Glomerular visceral epithelial cell (primary cell): ENCODE measurements around the gene CPNE9.
"Not testable (repeated sequence)": the region's sequence is repeated elsewhere in the genome, so short reads cannot be mapped to it uniquely, and the experiment has no call there.

ENCODE experiments used
- DNase-seq: peaks from one replicate; pipeline ENCODE4 v3.0.0-alpha.2; 2016; ENCODE audit errors: extremely low spot score

Gene CPNE9

DNA sequence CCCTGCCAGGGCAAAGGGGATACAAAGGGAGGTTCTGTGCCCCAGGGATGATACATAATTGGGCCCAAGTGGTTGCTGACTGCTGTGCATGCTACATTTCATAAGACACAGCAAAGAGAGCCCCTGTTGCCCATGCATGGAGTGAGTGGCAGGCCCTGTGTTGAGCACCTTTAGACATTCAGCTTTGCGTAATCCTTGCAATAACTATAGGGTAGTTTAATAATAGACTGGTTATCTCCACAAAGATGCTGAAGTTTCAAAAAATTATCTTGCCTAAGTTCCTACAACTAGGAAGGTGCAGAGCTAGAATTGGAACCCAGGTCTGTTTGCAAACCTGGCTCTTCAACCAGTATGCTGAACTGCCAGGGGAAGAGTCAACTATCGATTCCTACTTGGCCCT lies 44.4 kb downstream of the CPNE9 start:
- no peak for DNase-seq

DNA sequence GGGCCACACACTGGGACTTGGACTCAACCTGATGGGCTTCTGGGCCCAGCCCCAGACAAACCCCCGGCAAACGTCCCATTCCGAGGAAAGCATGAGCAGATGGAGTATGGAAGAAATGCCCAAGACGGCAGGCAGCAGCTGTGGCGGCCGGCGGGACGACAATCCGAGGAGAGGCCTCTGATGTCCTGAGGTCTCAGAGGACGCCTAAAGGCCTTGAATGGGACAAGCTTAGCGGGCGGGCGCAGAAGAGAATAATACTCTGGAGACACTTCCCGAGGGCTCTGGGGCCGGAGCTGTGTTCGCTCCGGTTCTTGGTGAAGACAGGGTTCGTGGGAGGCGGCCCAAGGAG lies 45.6 kb downstream of the CPNE9 start:
- no peak for DNase-seq

DNA sequence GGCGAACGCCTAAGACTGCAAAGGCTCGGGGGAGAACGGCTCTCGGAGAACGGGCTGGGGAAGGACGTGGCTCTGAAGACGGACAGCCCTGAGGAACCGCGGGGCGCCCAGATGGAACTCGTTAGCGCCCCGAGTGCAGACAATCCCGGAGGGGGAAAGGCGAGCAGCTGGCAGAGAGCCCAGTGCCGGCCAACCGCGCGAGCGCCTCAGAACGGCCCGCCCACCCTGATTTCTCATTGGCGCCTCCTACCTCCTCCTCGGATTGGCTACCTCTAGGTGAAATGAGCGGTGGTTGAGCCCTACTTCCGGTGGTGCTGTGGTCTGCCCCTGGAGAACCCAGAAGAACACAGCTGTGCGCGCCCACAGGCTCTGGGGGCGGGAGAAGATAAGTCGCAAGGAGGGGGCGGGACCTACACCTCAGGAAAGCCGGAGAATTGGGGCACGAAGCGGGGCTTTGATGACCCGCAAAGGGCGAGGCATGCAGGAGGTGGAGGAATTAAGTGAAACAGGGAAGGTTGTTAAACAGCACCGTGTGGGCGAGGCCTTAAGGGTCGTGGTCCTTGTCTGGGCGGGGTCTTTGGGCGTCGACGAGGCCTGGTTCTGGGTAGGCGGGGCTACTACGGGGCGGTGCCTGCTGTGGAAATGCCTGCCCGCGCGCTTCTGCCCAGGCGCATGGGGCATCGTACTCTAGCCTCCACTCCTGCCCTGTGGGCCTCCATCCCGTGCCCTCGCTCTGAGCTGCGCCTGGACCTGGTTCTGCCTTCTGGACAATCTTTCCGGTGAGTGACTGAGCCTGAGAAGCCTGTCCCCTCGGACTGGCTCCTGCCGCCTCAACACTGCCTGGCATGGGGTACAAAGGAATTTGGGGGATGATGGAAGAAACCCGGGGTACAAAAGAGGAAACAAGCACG lies 46.3 kb downstream of the CPNE9 start, which contains the start of gene OGG1:
Gene OGG1, plus strand, starts transcription at position 308 of the 911 bp plus-strand sequence. Its CDS starts 335 bp downstream, at position 643.
- DNase-seq, result peak; percentile 98

DNA sequence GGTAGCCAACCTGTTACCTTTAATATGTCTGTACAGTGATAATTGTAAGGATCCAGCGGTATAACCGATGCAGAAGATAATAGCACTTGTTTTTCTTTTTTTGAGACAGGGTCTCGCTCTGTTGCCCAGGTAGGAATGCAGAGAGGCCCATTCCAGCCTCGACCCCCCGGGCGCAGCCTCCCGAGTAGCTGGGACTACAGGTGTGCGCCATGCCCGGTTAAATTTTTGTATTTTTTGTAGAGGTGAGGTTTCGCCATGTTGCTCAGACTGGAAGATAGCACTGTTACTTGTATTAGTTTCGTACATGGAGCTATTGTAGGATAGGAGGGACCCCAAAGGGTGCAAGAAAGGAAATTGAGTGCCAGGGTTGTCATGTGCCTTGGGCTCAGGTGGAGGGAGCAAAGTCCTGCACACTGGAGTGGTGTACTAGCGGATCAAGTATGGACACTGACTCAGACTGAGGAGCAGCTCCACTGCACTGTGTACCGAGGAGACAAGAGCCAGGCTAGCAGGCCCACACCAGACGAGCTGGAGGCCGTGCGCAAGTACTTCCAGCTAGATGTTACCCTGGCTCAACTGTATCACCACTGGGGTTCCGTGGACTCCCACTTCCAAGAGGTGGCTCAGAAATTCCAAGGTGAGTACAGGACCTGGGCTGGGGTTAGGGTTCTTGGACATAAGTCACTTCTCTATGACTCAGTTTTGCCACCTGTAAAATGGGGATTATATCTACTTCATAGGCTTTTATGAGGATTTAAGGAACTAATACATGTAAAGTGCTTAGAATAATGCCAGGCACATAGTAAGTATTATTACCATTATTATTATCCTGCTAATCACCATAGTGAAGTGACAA lies 47.2 kb downstream of the CPNE9 start:
- DNase-seq, result peak; percentile 31

DNA sequence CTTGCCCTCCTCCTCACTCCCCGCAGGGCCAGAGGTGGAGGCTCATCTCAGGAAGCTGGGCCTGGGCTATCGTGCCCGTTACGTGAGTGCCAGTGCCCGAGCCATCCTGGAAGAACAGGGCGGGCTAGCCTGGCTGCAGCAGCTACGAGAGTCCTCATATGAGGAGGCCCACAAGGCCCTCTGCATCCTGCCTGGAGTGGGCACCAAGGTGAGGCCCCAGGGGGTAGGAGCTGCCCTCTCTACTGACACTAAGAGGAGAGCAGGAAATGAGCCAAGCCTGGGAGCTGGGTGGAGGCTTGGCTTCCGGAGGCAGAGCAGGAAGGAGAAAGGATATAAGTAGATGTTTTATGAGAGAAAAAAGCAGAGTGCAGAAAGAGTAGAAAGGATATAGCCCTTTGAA lies 51.0 kb downstream of the CPNE9 start:
- no peak for DNase-seq

DNA sequence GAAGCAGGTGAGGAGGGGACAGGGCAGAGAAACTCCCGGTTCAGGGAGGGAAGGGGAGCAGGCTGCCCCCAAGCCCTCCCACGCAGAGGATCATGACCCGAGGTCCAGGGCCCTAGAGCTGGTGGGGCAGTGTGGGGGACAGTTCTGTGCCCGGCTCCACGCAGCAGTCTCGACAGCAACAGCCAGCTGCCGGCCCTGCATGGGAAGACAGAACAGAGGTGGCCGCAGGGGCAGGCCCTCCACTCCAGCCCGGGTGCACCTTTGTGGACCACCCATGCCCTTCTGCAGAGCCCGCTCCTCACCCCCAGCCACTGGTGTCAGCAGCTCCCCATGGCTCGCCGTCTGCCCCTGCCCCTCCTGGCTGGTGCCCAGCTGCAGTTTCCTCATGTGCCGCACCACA lies 53.8 kb downstream of the CPNE9 start:
- DNase-seq, result no peak

DNA sequence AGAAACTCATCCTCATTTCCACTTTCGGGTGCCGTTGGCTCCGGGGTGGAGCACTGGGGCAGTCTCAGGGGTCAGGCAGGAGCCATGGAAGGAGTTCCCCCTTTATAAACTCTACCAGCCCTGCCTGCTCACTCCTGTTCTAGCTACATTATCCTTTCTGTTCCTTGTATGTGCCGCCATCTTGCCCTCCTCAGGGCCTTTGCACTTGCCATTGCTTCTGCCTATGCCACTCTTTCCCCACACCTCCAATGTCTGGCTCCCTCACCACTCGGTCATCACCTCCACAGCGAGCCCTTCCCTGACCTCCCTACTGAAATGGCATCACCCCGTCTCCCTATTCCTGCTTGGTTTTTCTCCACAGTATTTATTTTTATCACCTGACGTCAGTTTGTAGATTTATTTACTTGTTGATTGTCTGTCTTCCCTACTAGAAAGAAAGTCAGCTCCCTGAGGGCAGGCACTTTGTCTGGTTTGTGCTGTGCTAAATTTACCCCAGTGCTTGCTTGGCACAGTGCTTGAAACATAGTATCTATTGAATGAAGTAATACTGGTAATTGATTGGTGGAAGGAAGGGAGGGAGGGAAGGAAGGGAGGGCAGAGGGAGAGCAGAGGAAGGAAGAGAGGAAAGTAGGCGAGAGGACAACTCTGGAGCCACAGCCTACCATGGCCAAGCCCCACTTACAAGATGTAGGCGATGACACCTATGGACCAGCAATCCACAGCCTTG lies 57.3 kb downstream of the CPNE9 start:
- no peak for DNase-seq

DNA sequence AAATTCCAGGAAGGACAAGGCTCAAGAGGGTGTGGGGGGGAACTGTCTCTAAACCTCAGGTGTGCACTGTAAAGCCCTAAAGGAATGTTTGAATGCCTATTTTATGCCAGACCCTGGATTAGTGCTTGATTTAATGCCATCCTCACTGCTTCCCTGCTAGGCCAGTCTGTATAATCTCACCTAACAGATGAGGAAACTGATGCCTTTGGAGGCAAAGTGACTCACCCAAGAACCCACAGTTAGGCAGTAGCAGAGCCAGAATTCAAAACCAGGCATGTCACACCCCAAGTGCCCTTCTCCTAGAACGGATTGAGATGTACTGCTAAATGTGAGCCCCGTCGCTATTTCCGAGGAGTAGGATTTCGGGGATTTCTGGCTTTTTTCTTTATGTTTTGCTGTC lies 58.3 kb downstream of the CPNE9 start:
- no peak for DNase-seq

DNA sequence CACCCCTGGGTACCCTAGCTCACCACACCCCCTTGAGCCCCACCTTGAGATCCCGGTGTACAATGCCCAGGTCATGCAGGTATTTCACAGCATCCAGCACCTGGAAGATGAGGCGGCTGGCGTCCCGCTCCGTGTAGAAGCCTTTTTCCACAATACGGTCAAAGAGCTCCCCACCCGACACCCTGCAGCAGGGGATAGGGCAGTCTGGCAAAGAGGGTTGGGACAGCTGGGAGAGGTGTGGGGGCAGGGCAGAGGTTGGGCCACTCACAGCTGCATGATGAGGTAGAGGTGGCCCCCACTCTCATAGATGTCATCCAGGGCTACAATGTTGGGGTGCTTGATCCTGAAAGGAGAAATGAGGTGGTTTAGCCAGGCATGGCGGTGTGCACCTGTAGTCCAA lies 59.2 kb downstream of the CPNE9 start:
- no peak for DNase-seq

DNA sequence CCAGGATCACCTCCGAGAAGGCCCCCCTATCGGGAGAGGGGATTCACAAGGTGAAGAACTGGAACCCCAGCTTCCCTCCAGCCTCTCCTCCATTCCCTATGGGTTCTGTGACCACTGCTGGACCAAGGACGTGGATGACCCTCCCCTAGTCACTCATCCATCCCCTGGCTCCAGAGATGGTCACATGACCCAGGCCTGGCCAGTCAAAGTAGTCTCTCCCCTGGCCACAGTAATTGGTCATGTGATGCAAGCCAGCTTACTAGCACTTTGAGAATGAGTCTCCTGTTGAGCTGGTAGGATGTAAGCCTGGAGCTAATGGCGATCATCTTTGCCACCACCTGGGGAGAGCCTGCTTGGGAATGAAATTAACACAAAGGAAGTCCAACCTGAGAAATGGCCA lies 62.2 kb downstream of the CPNE9 start:
- DNase-seq, result no peak

DNA sequence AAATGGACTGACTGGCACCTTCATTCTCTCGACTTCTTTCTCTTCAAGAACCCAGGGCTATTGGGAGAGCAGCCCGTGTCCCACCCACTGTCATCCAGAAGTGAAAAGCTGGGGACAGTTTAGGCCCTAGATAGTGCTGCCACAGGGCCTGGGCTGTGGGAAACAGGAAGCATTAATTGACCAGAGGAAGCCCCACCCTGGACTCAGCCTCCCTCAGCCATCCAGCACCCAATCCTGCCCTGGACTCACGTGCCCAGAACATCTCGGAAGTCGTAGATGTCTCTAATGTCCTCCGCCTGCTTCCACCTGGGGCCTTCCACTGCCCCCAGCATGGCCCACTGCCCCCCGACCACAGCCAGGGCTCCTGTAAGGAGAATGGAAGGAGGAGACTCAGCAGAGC lies 63.8 kb downstream of the CPNE9 start:
- no peak for DNase-seq

DNA sequence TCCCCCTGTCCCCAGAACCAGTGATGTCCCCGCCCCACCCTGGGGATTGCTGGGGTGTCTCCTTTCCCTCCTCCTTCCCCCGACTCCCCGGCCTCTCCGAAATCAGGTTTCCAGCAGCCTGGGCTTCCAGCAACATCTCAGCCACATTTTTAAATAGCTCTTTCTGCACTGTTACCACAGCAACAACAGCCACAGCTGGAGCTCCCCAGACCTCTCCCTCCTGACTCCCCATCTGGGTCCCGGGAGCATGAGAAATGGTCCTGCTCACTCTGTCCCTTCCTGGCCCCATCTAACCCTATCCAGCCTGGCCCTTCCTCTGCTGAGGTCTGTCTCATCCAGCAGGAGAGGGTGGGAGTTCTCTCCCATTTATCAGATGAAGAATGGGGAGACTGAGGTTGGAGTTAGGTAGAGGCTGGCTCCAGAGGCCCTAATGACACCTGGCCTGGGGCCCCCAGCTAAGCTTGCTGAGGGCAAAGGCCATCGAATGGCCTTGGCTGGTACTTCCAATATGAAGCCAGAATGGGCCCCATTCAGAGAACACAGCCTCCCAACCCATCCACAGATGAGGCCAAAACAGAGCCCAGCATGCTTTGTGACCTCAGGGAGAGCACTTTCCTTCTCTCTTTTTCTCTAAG lies 64.6 kb downstream of the CPNE9 start:
- DNase-seq, result no peak

DNA sequence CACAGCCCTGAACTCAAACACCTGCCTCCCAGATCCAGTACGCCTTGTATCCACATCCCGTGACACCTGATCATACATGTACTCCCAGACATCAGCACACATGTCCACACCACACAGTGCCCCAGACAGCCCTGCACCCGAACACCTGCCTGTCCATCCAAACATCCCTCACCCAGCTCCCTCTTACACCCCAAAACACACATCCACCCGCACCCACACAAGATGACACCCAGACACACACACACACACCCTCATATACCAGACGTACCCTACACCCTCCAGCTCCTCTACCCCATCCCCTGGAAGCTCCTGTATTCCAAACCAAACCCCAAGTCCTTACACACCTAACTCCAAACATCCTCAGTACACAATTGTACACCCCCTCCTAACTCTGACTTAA lies 65.4 kb downstream of the CPNE9 start:
- no peak for DNase-seq

DNA sequence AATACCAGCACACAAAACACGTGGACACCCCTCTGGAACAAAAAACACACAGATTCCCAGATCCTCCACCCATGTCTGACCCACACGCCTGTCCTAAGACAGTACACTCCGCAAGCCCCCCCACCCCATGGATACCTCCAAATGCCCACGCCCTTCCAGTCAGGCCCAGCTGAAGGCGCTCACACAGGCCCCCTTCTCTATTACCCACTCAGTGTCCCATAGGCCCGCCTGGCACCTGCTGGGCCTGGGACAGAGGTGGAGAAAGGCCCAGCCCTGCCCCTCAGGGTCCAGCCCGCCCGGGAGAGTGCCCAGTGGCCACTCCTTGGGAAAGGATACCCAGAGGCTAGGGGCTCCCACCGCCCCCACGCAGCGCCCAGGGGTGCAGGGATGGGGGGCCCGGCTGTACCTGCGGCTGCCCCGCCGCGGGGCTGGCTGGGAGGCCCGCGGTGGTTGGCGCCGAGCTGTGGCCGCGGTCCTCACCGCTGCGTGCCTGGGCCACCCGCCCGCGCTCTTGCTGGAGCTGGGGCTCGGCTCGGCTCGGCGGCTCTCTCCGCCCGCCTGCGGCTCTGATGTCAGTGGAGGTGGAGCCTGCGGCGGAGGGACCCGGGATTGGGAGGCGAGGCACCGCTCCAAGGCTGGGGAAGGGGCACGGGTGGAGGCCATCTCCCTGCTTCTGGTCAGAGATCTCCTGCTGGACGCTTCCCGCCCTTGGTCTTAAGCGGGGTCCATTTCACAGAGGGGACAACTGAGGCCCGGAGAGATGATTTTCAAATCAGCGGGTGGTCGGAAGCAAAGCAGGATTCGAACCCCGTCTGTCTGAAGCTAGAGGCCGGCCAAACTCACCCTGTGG lies 66.0 kb downstream of the CPNE9 start, which contains the start of gene CAMK1:
Gene CAMK1, minus strand, starts transcription at position 522 of the 850 bp plus-strand sequence. CDS start 2,198 bp downstream, outside the sequence.
- DNase-seq, result peak; percentile 69

DNA sequence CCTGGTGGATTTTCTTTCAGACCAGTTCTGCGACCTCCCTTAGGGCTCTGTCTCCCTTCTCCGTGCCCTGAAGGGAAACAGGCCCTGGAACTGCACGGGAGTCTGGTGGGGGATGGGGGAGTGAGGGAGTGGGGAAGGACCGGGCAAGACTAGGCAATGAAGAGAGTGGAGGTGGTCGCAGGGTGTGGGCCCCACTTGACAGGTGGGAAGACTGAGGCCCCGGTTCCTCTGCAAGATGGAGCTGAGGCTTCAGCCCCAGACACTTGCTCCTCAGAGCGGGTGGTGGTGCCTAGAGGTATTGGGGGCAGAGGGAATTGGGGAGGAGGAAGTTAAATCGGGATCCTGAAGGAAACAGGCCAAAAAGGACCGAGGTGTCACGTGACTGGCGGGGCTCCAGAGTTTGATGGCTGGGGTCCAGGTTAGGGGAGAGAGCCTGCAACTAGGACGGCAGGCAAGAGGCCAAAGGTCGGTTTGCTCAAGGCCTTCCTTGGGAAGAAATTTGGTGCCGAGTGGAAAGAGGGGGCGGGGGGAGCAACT lies 66.7 kb downstream of the CPNE9 start:
- no peak for DNase-seq

DNA sequence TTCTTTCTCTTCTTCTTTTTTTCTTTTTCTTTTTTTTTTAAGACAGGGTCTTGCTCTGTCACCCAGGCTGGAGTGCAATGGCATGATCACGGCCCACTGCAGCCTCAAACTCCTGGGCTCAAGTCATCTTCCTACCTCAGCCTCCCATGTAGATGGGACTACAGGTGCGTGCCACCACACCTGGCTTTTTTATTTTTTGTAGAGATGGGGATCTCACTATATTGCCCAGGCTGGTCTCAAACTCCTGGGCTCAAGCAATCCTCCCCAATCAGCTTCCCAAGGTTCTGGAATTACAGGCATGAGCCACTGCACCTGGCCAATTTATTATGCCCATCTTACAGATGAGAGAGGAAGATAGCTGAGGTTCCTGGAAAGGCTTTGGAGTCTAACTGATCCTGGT lies 67.4 kb downstream of the CPNE9 start:
- DNase-seq, result not testable (repeated sequence)

DNA sequence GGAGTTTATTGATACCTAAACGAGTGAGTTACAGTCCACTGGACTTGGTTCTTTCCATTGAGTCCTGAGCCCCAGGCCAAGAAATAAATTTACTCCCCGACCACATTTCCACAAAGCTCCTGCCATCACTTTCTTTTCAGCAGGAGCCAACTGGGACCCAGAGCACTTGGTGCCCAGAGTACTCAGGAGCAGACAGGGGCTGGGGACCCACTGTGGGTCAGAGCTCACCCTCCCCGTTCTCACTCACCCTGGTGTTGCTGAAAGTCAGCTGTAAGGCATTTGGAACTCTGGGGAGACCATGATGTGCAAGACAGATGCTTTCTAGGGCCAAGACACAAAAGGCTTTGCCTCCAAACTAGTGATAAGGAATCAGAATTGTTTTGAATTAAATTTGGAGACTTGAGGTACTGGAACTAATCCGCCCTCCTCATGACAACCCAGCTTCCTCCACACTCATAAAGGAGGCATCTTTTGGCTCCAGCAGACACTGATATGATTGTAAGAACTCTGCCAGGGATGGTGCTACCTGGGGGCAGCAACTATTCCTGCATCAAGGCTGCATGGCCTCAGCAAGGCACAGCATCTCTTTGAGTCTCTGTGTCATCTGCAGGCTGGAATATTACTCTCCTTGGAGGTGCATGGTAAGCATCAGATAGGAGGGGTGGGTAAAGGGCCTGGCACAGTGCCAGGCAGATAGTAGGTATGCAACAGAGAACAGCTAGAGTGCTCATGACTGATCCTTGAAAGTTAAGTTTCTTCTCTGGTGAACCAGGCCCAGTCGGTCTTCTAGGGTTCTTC lies 73.5 kb downstream of the CPNE9 start:
- no peak for DNase-seq

DNA sequence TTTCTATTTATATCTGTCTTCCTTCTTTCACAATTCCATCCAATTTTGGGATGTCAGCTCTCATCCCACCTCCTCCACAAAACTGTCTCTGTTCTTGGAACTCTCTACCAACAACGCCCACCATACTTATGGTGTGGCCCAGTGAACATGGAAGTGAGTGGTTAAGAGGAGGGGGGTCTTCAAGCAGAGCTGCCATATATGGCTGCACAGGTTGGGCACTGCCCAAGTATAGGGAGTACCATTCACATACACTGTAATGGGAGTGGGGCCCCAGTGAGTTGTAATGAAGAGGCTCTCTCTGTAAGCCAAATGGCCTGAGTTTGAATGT lies 74.0 kb downstream of the CPNE9 start:
- DNase-seq, result no peak
